GM19238 (cell line): ENCODE results near the gene LARP4B.

Experiments
- DNase-seq: peaks from one replicate; pipeline ENCODE4 v3.0.0; 2011; ENCODE audit warnings: low spot score; ENCODE audit not compliant: insufficient read length

The LARP4B gene

DNA sequence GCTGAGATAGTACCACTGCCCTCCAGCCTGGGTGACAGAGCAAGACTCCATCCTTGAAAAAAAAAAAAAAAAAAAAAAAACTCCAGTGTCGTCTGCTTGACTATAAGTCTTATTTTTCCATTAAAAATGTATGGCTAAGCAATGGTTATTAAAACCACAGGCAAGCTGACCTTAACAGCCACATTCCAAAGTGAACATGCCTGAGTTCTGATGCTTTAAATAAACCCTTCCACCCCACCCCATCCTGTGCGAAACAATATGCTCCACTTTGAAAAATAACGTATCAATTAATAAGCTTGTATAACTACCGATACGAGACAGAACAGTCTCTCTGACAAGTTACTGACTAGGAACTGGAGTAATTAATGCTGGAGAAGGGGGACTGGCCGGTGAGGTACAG, 63.7 kb downstream of the LARP4B start:
- no peak for DNase-seq

DNA sequence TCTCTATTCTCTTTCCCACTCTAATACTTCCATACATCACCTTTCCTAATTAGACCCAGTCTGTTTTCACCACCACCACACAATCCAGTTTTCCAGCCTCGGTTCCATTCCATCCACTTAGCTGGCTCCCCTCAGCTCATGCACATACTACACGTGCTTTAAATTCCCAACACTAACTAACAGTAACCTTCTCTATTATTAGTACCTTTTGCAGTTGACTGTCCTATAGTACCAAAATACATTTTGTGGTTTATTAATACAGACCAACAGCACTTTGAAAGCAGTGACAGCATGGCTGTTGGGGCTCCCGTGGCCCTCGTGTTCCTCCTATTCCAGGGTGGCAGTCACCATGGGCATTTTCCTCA, 64.9 kb downstream of the LARP4B start:
- no peak for DNase-seq

DNA sequence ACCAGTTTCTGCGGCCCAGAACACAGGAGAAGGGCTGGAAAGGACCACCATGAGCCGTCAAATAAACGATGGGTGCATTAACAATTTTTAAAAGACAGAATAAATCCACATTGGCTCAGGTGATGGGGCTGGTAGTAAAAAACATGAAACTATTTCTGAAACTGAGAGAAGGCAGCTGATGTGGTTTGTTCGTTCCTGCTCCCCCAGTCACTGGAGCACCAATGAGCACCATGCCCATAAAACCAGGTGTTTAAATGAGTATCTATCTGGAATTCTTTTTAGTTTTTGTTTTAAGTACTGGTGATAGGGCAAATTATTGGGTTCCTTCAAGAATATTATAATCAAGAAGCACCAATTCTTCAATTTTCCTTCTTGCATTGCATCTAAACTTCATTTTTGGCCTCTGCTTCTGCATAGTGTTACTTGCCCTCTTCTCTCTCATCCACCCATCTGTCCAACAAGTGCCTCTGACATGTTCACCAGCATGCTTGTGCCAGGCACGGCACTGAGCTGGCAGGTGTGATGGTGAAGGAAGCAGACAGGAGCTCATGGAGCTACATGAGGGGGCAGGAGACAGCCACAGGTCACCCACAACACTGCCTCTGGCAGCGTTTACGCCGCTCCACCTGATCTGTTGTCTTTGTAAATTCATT, 65.5 kb downstream of the LARP4B start:
- no peak for DNase-seq

- DNase-seq: no peak
Measured at GRCh38 chr10:865257-865656, 66.2 kb downstream of the LARP4B start.

DNA sequence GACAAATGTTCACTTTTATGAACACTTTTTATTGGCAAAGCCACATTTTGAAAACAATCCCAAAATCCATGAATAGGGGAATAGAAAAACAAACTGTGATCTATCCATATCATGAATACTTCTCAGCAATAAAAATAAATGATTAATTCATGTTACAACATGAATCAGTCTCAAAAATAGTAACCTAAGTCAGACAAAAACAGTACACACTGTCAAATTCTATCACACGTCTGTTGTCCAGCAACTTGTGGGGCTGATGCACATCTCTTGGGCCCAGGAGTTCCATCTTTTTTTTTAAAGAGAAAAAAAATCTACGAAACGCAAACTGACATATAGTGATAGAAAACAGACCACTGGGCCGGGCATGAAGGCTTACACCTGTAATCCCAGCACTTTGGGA, 71.0 kb downstream of the LARP4B start:
- DNase-seq: no peak

DNA sequence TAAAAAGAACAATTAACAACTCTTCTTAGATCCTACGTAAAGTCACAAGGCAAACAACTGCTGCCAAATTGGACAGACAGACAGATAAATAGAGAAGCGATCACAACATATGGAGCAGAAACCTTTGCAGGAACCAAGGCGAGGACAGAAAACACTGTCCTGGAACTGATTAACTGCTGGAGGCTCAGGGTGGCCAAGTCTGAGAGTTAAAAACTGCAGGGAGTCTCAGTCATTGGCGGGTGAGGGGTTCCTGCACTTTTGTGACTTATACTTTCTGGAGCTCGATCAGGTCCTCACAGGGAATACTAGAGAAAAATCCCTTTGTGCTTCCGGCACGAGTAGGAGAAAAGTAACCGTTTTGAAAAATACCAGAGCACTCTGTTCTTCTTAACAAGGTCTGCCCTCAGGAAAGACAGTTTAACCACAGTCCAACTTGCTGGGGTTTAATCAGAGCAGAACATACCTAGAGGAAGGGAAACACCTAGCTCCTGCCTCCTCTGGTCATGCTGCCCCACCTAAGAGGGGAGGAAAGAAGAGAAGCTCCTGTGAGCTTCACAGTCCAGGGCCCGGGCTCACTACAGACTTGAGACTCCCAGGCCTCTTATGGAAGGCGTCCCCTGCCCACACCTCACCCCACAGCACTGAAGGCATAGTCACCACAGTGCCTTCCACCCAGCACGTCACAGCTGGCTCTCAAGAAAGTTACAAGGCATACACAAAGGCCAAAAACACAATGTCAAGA, 74.9 kb downstream of the LARP4B start:
- DNase-seq: no peak

GRCh38 chr10:855671-856070, 75.8 kb downstream of the LARP4B start:
- no peak for DNase-seq

- DNase-seq: no peak
Measured at GRCh38 chr10:855079-855478, 76.4 kb downstream of the LARP4B start.

GRCh38 chr10:853017-853416, 78.5 kb downstream of the LARP4B start:
- no peak for DNase-seq

GRCh38 chr10:852386-852785, 79.1 kb downstream of the LARP4B start:
- DNase-seq: no peak

GRCh38 chr10:851901-852300, 79.6 kb downstream of the LARP4B start:
- no peak for DNase-seq

DNA sequence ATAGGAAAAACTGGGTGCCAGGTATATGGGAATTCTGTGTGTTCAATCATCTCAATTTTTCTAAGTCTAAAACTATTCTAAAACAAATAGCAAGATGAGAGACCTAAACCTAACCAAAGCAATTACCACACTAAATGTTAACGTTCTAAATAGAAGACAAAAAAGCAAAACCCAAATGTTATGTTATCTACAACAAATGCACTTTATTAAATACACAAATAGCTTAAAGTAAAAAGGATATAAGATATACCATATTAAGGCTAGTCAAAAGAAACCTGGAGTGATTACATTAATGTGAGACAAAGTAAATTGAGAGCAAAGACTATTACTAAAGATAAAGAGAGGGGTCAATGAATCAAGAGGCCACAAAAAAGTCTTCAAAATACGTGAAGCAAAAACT, 81.4 kb downstream of the LARP4B start:
- DNase-seq: no peak

DNA sequence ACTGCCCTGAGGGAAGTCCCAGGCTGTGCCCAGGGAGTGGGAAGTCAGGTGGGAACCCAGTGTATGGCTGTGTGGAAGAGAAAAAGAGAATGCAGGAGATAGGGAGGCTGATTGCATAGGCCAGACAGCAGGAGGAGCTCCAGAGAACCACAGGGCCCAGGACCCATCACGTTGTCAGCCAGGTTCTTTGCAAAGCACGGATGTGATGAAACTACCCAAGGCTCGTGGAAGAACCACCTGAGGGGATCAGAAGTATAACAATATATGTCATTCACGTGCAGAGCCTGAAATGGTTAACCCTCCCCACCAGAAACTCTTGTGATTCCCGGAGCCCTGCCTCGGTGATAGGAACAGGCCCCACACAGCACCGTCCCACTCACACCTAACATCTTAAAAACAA, 83.6 kb downstream of the LARP4B start:
- no peak for DNase-seq

GRCh38 chr10:846126-846685, 85.3 kb downstream of the LARP4B start:
- no peak for DNase-seq

- DNase-seq: no peak
Measured at GRCh38 chr10:845526-845925, 86.0 kb downstream of the LARP4B start.

DNA sequence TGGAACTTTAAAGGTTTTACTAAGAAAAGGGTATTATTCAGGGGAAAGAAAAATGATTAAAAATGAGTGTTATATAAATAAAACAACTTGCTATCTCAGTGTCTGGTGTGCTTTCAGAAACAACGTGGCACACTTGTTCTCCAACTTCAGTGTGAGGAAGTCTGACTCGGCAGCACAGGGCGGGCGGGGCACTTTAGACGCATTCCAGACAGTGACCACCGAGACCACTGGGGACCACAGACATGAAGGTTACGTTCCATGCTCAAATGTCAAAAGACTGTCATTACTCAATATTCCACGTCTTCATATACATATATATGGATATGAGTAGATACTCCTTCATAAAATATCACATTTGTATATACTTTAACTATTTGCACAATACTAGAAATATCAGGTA, 87.0 kb downstream of the LARP4B start:
- DNase-seq: no peak

DNA sequence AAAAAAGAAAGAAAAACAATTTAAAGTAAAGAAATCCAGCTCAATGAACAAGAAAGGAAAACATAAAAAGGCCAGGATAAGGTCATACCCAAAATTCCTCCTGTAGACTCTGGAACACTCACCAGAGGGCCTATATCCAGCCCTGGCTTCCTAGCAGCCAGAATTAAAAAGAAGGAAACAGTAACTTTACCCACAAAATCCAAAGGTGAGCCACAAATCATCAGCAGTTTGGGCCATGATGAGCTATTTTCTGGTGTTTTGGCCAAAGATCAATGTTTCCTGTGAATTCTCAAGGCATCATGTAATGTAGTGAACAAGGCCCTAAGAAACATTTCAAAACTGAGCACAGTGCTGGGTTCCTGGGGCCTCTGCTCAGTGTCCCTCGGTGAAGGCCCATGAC, 87.8 kb downstream of the LARP4B start:
- no peak for DNase-seq

GRCh38 chr10:842795-843194, 88.7 kb downstream of the LARP4B start:
- no peak for DNase-seq

- no peak for DNase-seq
Measured at GRCh38 chr10:841535-841934, 90.0 kb downstream of the LARP4B start.

- DNase-seq: no peak
Measured at GRCh38 chr10:839550-840205, 91.8 kb downstream of the LARP4B start.

DNA sequence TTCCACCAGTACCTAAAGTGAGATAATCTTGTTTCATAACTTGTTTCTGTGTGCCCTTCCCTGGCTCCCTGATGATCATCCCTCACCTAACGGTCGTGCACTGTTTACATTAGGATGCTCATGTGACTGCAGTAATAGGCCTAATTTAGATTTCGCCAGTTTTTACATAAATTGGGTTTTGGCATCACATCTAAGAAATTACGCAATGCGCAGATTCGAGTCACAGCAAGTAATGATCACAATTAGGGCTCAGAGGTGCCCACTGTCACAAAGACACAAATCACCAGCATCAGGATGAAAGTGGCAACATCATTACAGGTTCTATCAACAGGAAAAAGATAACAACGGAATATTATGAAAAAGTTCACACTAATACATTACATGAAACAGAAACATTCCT, 94.7 kb downstream of the LARP4B start:
- DNase-seq: no peak

DNA sequence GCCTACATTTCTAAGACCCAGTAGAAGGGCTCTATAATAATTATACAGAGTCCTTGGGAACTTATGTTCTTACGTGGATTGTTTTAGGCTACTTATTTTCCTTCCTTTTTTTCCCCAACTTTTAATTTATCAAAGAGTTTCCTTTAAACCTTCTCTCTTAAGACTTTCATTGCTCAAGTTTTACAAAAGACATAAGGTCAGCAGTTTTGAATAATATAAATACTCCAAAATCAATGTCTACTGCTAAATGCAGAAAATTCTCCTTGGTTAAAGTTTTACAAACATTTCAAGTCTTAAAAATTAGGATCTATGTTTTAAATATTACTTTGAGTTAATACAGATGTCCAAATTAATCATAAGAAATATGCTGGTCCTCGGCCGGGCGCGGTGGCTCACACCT, 97.0 kb downstream of the LARP4B start:
- no peak for DNase-seq

- DNase-seq: no peak
Measured at GRCh38 chr10:829241-829640, 102.3 kb downstream of the LARP4B start.
